ENCODE measurements around the gene ALG12. TPM values are rescaled to one million over a fixed set of nuclear protein-coding genes. Genes with fewer than 3 reads are reported as not detected.
A peak's percentile ranks its signal among the peaks of the same experiment; 100 is the strongest.

The ALG12 gene
- total and polyA plus RNA-seq, 2 of the 8 experiments (the other 6 are each of a cell fraction or from before 2014, with no cell fraction given), result 13.4 to 22.5 TPM

GRCh38 chr22:49880281-49880680, 38.0 kb downstream of the ALG12 start:
- Histone ChIP-seq H2AK5ac (ENCODE audit: low read depth, low read length) (0 out of 2 replicates have a peak overlapping the region, but pooled peaks have one; percentile 13), H4K20me1 (replicated peaks in 1 of 2; ENCODE audit: control insufficient read depth in 1 of 2, insufficient read depth in 2 of 2, low read length in 2 of 2) (peaks cover 0 to 7% of the 10 kb centered on the region in 2 experiments), H3K27ac (ENCODE audit: low read depth, low read length) (peak overlapping the region; percentile 16; the same call in 1 of the 2 replicates), H3K4me2 (ENCODE audit: insufficient read depth in 1 of 2, low read depth in 2 of 2, low read length in 2 of 2) (no peak overlapping the region), H4K5ac (ENCODE audit: insufficient read length, low read depth, low read length) (no peak overlapping the region), H3K27me3 (replicated peaks in 1 of 4; ENCODE audit: control insufficient read depth in 3 of 4, extremely low read depth in 1 of 4, insufficient read depth in 3 of 4, low read length in 3 of 4) (no peaks in the 10 kb centered on the region), H4K91ac (replicated peaks; ENCODE audit: insufficient read length, low read length) (no peak overlapping the region), H3K4me3 (ENCODE audit: extremely low read depth in 1 of 4, insufficient read depth in 2 of 4, low read depth in 3 of 4, low read length in 4 of 4) (no peak overlapping the region), H3K4me1 (replicated peaks in 1 of 4; ENCODE audit: control insufficient read depth in 3 of 4, insufficient read depth in 4 of 4, low read length in 3 of 4) (no peaks in the 10 kb centered on the region), H2BK15ac (ENCODE audit: low read length) (no peak overlapping the region), H2BK20ac (ENCODE audit: low read length) (no peak overlapping the region), H3K9ac (replicated peaks in 1 of 4; ENCODE audit: extremely low read depth in 1 of 4, low read depth in 3 of 4, low read length in 3 of 4) (no peak overlapping the region), H3K23me2 (ENCODE audit: low read depth, low read length) (no peaks in the 10 kb centered on the region), H3K14ac (ENCODE audit: insufficient read length) (no peak overlapping the region), H4K8ac (ENCODE audit: extremely low read depth, insufficient read depth, low read length) (0 out of 2 replicates have a peak overlapping the region, but pooled peaks have one; percentile 65), H2BK120ac (replicated peaks; ENCODE audit: low read depth, low read length) (no peak overlapping the region), H2BK12ac (ENCODE audit: low read depth, low read length) (no peak overlapping the region), H3K56ac (replicated peaks; ENCODE audit: insufficient read length, low read depth, low read length) (no peak overlapping the region), H3K23ac (ENCODE audit: insufficient read length) (no peak overlapping the region), H3K36me3 (ENCODE audit: control insufficient read depth in 2 of 4, insufficient read depth in 4 of 4, low read length in 3 of 4) (peaks cover 0 to 12% (median 3%) of the 10 kb centered on the region in 4 experiments; a peak in 2 of 8 replicates), H3K4ac (replicated peaks; ENCODE audit: insufficient read length, low read depth, low read length) (no peak overlapping the region), H3K79me1 (ENCODE audit: low read depth, low read length) (peaks cover 5% of the 10 kb centered on the region), H3K18ac (ENCODE audit: extremely low read depth, low read length) (no peak overlapping the region; the same call in 1 of the 2 replicates), H3K9me3 (ENCODE audit: insufficient read depth in 2 of 2, low read depth in 1 of 2, low read length in 1 of 2) (peaks cover 0 to 3% of the 10 kb centered on the region in 2 experiments; a peak in 1 of 4 replicates), H3K79me2 (ENCODE audit: control insufficient read depth in 1 of 2, insufficient read depth in 2 of 2, low read length in 2 of 2) (peaks cover 0 to 61% of the 10 kb centered on the region in 2 experiments; a peak in 3 of 4 replicates), H2AFZ (ENCODE audit: low read length) (no peak overlapping the region), H2BK5ac (ENCODE audit: low read depth, low read length) (no peak overlapping the region)
- CTCF ChIA-PET (ENCODE audit: partially characterized antibody), result no interaction called here
- FAIRE-seq (no peak), DNase-seq (ENCODE audit: low read depth in 1 of 2, low spot score in 2 of 2) (no peak)
- POLR2A ChIA-PET (ENCODE audit: partially characterized antibody), result interaction anchor here (1.2 to 1.3 kb wide), 2 partner anchors 12 to 14 kb away, joined by 3 read pairs; no protein-coding TSS in a partner anchor
- TF ChIP-seq GTF2F1 (IDR thresholded peaks at IDR 0.05; ENCODE audit: borderline replicate concordance, low read depth, low read length), result no peak
- TF ChIP-seq, protein P1, sequence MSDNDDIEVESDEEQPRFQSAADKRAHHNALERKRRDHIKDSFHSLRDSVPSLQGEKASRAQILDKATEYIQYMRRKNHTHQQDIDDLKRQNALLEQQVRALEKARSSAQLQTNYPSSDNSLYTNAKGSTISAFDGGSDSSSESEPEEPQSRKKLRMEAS (IDR thresholded peaks at IDR 0.05), result 0 out of 2 replicates have a peak, but pooled peaks have one; percentile 49
- no peak for TF ChIP-seq USF2 (IDR thresholded peaks at IDR 0.05; ENCODE audit: low read length)
- 86% methylated on average over 20 of the region's 20 CpGs; no CpG with 5 or more reads in 1 of the 2 experiments for WGBS, 2 experiments (ENCODE audit: extremely low coverage in 1 of 2, insufficient coverage in 1 of 2, insufficient read length in 1 of 2, insufficient replicate concordance in 2 of 2, low coverage in 1 of 2, low lambda C conversion rate in 2 of 2, missing lambda C conversion rate in 1 of 2)

Data from H1 (cell line).